ENCODE data around the gene HYDIN.
"Not testable (repeated sequence)": the region's sequence is repeated elsewhere in the genome, so short reads cannot be mapped to it uniquely, and the experiment has no call there.

DNA sequence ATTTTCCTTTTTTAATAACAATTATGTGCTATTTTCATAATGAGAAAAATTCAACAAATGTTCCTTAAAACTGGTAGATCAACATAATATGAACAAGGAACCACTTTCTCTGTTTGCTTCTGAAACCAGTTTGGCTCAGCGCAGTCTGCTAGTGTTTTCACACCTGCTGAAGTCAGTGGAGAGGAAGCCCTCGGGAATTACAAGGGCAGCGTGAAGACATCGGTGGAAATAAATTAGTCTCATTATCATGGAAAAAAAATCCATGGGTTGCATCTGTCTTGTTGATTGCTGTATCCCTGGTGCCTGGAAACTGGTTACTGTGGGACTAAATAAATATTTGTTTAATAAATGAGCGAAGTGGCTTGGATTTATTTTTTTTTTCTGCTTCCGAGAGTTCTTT is 245.8 kb downstream of the HYDIN start:
- TF ChIP-seq POLR2AphosphoS5, POLR2A, EP300 (IDR thresholded peaks at IDR 0.05): not testable (repeated sequence)
- TF ChIP-seq, protein P1, sequence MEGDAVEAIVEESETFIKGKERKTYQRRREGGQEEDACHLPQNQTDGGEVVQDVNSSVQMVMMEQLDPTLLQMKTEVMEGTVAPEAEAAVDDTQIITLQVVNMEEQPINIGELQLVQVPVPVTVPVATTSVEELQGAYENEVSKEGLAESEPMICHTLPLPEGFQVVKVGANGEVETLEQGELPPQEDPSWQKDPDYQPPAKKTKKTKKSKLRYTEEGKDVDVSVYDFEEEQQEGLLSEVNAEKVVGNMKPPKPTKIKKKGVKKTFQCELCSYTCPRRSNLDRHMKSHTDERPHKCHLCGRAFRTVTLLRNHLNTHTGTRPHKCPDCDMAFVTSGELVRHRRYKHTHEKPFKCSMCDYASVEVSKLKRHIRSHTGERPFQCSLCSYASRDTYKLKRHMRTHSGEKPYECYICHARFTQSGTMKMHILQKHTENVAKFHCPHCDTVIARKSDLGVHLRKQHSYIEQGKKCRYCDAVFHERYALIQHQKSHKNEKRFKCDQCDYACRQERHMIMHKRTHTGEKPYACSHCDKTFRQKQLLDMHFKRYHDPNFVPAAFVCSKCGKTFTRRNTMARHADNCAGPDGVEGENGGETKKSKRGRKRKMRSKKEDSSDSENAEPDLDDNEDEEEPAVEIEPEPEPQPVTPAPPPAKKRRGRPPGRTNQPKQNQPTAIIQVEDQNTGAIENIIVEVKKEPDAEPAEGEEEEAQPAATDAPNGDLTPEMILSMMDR (IDR thresholded peaks at IDR 0.05): not testable (repeated sequence)

Data from gastroesophageal sphincter (tissue), 3 donors.